Panc1 (cell line): ENCODE measurements around the gene MAP1B.

Experiments used
- CTCF ChIP-seq: fragments of 450-650 bp; IDR thresholded peaks from 2 replicates; pipeline ENCODE4 v1.5.1; 2017; ENCODE audit warnings: mild to moderate bottlenecking
- POLR2AphosphoS5 ChIP-seq: IDR thresholded peaks from 2 replicates; pipeline ENCODE4 v1.6.1; 2012; ENCODE audit warnings: mild to moderate bottlenecking, low read depth, low read length, moderate library complexity
- REST ChIP-seq, 2 experiments: IDR thresholded peaks; 2 replicates each; pipeline ENCODE4 v1.6.1; 2011 to 2012; ENCODE audit warnings: low read depth in 2 of 2, control low read depth in 1 of 2, low read length in 1 of 2, mild to moderate bottlenecking in 1 of 2, moderate library complexity in 1 of 2; ENCODE audit not compliant: insufficient read depth in 1 of 2
- SIN3A ChIP-seq: IDR thresholded peaks from 2 replicates; pipeline ENCODE4 v1.6.1; 2012; ENCODE audit warnings: low read depth, mild to moderate bottlenecking, low read length, moderate library complexity, borderline replicate concordance; ENCODE audit not compliant: insufficient read depth
- TCF7L2 ChIP-seq: IDR thresholded peaks from 2 replicates; pipeline ENCODE4 v1.6.1; 2011; ENCODE audit warnings: mild to moderate bottlenecking, low read depth, low read length, inconsistent platforms

GRCh38 chr5:72123764-72124376 is 16.6 kb downstream of the MAP1B start:
- TF ChIP-seq CTCF (no peak), REST (IDR thresholded peaks at IDR 0.05; ENCODE audit: insufficient read depth in 1 of 2, low read depth in 2 of 2, low read length in 1 of 2) (no peak), POLR2AphosphoS5 (no peak), SIN3A (no peak), TCF7L2 (no peak)
